Stimulated activated CD8-positive, alpha-beta memory T cell treated with anti-CD3 and anti-CD28 coated beads, Interleukin-2, amount 100 ng/mL, for 48 hours (primary cell): ENCODE results near the gene GBX1.

Experiments used
- DNase-seq, 2 donors: peaks; one replicate each; pipeline ENCODE4 v3.0.0-alpha.2; 2020; ENCODE audit warnings: low read depth in 2 of 2

The GBX1 gene

GRCh38 chr7:151139791-151140190, 27.7 kb downstream of the GBX1 start:
- DNase-seq, result no peak

- no peak for DNase-seq
These were observed 28.3 kb downstream of the GBX1 start for GRCh38 chr7:151139071-151139790.

DNA sequence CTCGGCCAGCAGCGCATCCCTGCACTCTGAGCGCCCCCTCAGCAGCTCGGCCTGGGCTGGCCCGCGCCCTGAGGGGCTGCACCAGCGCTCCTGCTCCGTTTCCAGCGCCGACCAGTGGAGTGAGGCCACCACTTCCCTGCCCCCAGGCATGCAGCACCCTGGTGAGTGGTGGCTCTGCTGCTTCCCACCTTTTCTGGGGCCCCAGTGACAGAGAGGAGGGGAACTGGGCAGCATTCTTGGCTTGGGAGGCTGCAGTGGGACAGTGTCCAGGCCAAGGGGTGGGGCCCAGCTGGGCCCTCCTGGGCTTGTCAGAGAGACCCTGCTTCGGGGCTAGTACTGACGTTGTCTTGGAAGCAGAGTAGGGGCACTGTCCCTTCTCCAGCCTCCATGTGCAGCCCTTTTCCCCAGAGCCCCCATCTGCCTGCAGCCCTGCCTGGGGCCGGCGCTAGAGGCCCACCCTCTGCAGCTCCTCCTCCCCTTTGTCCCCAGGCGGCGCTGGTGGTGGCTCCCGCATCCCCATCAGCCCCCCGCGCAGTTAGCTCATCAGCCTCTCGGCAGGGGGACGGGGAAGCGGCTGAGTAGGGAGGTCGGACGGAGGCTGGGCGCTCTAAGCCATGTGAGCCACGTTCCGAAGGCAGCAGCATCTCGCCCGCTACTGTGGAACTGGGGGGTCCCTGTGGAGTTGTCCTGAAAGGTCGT, 29.2 kb downstream of the GBX1 start:
- DNase-seq, result no peak

- DNase-seq, result no peak
These were observed 29.7 kb downstream of the GBX1 start for GRCh38 chr7:151137791-151138152.

GRCh38 chr7:151137076-151137675, 30.3 kb downstream of the GBX1 start:
- DNase-seq, result no peak

- no peak for DNase-seq
These were observed 31.3 kb downstream of the GBX1 start for GRCh38 chr7:151135866-151136843.

DNA sequence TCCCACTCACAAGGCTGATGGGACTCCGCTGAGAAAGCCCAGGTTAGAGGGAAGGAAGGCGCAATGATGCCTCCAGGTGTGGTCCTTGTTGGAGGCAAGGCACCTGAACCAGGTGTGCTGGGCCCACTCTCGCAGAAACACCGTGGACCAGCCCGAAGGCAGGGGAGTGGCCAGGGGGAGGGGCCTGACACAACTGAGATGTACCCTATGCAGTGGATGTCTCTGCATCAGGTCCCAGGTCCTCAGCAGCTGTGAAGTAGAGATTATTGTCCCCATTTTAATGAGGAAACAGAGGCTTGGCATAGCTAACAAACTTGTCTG, 32.0 kb downstream of the GBX1 start:
- DNase-seq, result no peak

DNA sequence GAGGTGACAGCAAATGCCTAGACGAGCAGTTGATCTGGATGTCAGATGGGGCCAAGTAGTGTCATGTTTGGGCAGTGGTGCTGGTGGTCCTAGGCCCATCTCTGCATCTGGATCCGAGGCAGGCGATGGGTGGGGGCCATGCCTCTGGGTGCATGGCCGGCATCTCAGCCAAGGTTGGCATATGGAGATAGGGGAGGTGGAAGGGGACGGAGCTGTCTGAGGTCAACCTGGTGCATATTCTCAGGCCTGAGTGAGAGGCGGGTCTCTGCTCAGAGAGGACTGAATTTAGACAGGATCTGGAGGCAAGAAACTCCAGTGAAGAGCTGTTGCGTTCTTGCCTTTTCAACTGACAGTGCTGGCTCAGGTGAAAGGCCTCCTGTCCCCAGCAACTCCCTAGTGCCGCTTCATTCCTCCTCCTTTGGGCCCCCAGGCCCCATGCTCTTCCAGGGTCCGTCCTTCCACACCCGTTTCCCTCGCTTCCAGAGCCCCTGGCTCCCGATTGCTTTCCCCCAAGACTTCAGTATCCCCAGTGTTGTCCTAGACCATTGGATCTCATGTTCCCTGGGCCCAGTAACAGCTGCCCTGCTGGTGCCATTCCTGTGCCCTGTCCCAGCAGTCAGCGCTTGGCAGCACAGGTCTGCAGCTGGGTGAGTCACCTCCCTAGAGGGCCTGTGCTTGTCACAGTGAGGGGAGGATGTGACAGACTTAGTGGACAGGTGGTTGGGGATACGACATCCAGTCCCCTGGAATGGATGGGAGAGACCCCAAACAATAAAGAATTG, 32.6 kb downstream of the GBX1 start:
- DNase-seq, result no peak

DNA sequence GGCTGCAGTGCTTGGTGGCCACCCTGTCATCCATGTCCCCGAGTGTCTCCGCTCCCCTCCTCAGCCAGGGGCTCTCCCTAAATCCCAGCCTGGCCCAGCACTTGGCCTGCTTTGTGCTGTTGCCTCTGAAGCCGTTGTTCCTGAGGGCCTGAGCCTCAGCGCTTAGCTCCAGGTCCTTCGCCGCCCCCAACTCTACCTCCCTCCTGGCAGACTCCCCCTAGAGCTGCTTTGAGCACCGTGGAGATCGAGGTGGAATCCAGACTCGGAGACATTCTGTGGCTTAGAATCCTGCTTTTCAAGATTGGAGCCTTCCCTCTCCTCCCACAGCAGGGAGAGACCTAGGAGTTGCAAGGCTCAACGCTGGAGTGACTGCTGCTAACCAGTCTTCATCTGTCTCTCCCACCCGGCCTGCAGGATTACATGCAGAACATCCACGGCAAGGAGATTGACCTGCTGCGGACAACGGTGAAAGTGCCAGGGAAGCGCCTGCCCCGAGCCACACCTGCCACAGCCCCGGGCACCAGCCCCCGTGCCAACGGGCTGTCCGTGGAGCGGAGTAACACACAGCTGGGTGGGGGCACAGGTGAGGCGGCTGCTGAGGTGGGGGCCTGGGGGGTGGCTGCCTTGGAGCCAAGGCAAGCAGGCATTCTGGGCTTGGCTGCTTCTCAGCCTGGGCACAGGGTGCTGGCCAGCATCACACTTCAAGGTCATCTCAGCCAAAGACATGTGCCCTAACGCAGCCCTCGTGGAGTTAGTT, 33.3 kb downstream of the GBX1 start:
- no peak for DNase-seq

GRCh38 chr7:151133266-151133985, 34.1 kb downstream of the GBX1 start:
- DNase-seq, result no peak

DNA sequence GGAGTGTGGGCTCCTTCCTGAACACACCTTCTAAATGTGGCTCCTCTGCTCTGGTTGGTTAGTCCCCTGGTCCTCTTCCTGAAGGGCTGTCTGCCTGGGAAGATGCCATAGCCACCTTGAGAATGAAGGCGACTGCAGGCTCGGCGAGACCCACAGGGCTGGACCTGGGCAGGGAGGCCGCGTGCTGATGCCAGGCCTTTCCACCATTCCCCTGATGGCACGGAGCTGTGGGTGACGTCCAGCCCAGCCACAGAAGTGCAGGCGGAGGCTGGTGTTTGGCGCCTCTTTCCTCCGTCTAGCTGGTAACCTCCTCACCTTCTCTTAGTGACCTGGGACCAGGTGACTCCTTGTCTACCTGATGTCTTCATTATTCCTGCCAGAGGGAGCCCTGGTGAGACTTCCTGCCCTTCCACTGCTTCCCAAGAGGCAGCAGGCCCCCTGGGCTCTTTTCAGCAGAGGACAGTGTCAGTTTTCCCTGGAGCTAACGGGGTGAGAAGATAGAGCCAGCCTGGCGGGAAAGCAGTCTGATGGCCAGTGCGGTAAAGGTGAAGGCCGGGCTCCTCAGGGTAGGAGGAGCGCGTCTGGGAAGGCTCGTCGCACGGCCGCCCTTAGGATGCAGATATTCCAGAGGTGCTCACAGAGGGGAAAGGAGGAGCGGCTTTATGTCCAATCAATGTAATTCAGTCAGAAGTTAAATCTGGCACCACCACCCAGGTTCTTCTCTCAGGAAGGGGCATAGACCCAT, 34.9 kb downstream of the GBX1 start:
- DNase-seq, result no peak

GRCh38 chr7:151131592-151132293, 35.8 kb downstream of the GBX1 start:
- no peak for DNase-seq

GRCh38 chr7:151131224-151131591, 36.3 kb downstream of the GBX1 start:
- DNase-seq, result no peak

- DNase-seq, result no peak
These were observed 36.7 kb downstream of the GBX1 start for GRCh38 chr7:151130741-151131157.

- no peak for DNase-seq
These were observed 37.4 kb downstream of the GBX1 start for GRCh38 chr7:151129960-151130591.

DNA sequence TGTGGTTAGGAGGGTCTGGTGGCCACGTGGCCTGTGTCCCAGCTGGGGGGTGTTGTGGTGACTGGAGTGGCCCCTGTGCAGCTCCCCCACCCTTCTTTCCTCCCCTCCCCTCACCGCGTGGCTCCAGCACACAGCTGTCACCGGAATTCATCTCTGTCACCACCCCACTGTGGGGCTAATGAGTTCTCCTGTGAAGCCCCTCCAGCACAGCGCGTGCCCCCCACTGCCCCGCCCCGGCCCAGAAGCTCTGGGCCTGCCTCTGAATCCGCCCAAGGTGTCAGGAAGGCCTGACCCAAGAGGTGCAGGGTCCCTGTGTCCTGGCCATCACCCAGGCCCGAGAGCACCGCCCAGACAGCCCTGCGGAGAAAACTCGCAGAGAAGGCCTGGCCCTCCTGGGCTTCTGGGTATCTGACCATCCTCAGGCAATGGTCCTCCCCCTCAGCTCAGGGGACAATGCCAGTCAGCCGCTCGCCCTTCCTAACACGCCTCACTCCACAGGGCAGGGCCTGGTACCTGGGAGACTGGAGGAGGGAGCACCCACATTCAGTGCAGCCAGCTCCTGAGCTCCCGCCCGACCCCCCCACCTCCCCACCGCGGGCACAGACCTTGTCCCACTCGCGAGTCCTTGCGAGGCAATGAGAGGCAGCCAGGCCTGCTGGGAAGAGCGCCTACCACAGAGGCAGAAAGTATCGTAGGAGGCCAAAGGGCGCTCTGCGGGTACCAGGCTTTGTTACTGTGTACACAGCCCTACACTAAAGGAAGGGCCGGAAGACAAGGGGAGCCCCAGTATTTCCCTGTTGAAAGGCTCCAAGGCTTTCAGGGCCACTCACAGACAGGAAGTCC, 38.2 kb downstream of the GBX1 start:
- DNase-seq, result no peak

GRCh38 chr7:151128716-151129115, 38.8 kb downstream of the GBX1 start:
- no peak for DNase-seq
